Epidermal melanocyte (primary cell): ENCODE results near the gene IFNG-AS1.

ENCODE experiments used
- DNase-seq: peaks from one replicate; pipeline ENCODE4 v3.0.0; 2011; ENCODE audit warnings: low spot score; ENCODE audit not compliant: insufficient read length

IFNG-AS1 gene

GRCh38 chr12:68036642-68037041 is 47.4 kb downstream of the IFNG-AS1 start:
- DNase-seq = no peak

GRCh38 chr12:68037616-68038255 is 48.5 kb downstream of the IFNG-AS1 start:
- DNase-seq = no peak

GRCh38 chr12:68038650-68039049 is 49.4 kb downstream of the IFNG-AS1 start:
- DNase-seq = no peak

- peak; percentile 69 for DNase-seq
Observed at GRCh38 chr12:68040450-68041075, 51.3 kb downstream of the IFNG-AS1 start.

- no peak for DNase-seq
Observed at GRCh38 chr12:68042212-68042699, 53.0 kb downstream of the IFNG-AS1 start.

GRCh38 chr12:68043435-68043834 is 54.2 kb downstream of the IFNG-AS1 start:
- DNase-seq = no peak

GRCh38 chr12:68048648-68049297 is 59.5 kb downstream of the IFNG-AS1 start:
- DNase-seq = no peak

GRCh38 chr12:68056300-68056699 is 67.1 kb downstream of the IFNG-AS1 start:
- no peak for DNase-seq

GRCh38 chr12:68063900-68064590 is 74.8 kb downstream of the IFNG-AS1 start:
- no peak for DNase-seq

GRCh38 chr12:68065163-68065562 is 75.9 kb downstream of the IFNG-AS1 start:
- DNase-seq = no peak

GRCh38 chr12:68065687-68066086 is 76.4 kb downstream of the IFNG-AS1 start:
- DNase-seq = no peak

GRCh38 chr12:68067762-68068376 is 78.6 kb downstream of the IFNG-AS1 start:
- no peak for DNase-seq

GRCh38 chr12:68069275-68069674 is 80.0 kb downstream of the IFNG-AS1 start:
- DNase-seq = no peak
